ENCODE data around the gene FAAP24.

GRCh38 chr19:32997716-32998355 is 25.8 kb downstream of the FAAP24 start:
- TF ChIP-seq CTCF (optimal IDR thresholded peaks at IDR 0.05 in 1 of 3, IDR thresholded peaks at IDR 0.05 in 1 of 3, conservative IDR thresholded peaks at IDR 0.05 in 1 of 3; ENCODE audit: extremely low read depth in 1 of 3, insufficient read depth in 2 of 3, low read length in 3 of 3) = no peak
- no peak for TF ChIP-seq EZH2 (IDR thresholded peaks at IDR 0.05; ENCODE audit: low read length)
